Left ventricle myocardium inferior (tissue), 1 donor: ENCODE measurements around the gene NDC1. TPM values are rescaled to one million over a fixed set of nuclear protein-coding genes. Genes with fewer than 3 reads are reported as not detected.
"Not testable (repeated sequence)": the region's sequence is repeated elsewhere in the genome, so short reads cannot be mapped to it uniquely, and the experiment has no call there.

Experiments used
- DNase-seq: peaks from one replicate; pipeline ENCODE4 v3.0.0-alpha.2; 2020
- H3K27ac ChIP-seq: fragments of 200-600 bp; replicated peaks from 2 replicates; pipeline ENCODE4 v1.8.0; 2021
- H3K27me3 ChIP-seq: fragments of 200-600 bp; 2 replicates; pipeline ENCODE4 v1.8.0; 2021; ENCODE audit warnings: low read depth
- H3K36me3 ChIP-seq: fragments of 200-600 bp; 2 replicates; pipeline ENCODE4 v1.8.0; 2021
- H3K4me1 ChIP-seq: fragments of 200-600 bp; 2 replicates; pipeline ENCODE4 v1.8.0; 2021
- H3K4me3 ChIP-seq: fragments of 200-600 bp; 2 replicates; pipeline ENCODE4 v1.8.0; 2021; ENCODE audit warnings: mild to moderate bottlenecking, moderate library complexity
- H3K9me3 ChIP-seq: fragments of 200-600 bp; replicated peaks from 2 replicates; pipeline ENCODE4 v1.8.0; 2021
- CTCF ChIP-seq: fragments of 200-600 bp; IDR thresholded peaks from 2 replicates; pipeline ENCODE4 v1.8.0; 2021; ENCODE audit warnings: antibody characterized with exemption, mild to moderate bottlenecking, borderline replicate concordance
- intact Hi-C: fragments of 100-400 bp; cut with micrococcal nuclease; formaldehyde crosslinking; loops from one replicate; pipeline ENCODE4 v1.11.0; 2022
- total RNA-seq: library from RNA; stranded (reverse); fragmentation: NEBNext Ultra II Directional; extraction: Animal tissue kit (Norgen Biotek cat#: 25700); gene quantifications from one replicate; pipeline ENCODE4 v1.2.1, GENCODE V29; 2021
- donor health status: DM: no; HTN: yes; CAD: no; lungs with severe emphysema.

NDC1 gene
- total RNA-seq, 1 donor from 2014 or later, result 5.7 TPM

GRCh38 chr1:53822931-53823330 lies 15.2 kb downstream of the NDC1 start:
- no peak for TF ChIP-seq CTCF
- intact Hi-C loops, result no loop called here
- peaks cover 51% of the 10 kb centered on the region for H3K36me3 ChIP-seq
- no peaks in the 10 kb centered on the region for H3K27me3 ChIP-seq
- H3K9me3 ChIP-seq, result no peaks in the 10 kb centered on the region
- H3K4me3 ChIP-seq, result no peak overlapping the region
- no peaks in the 10 kb centered on the region for H3K4me1 ChIP-seq
- no peak for DNase-seq
- no peak overlapping the region for H3K27ac ChIP-seq

GRCh38 chr1:53821380-53821779 lies 16.7 kb downstream of the NDC1 start:
- TF ChIP-seq CTCF, result no peak
- Histone ChIP-seq H3K27me3 (no peaks in the 10 kb centered on the region), H3K4me1 (no peaks in the 10 kb centered on the region), H3K9me3 (no peaks in the 10 kb centered on the region), H3K27ac (no peak overlapping the region), H3K36me3 (peaks cover 59% of the 10 kb centered on the region), H3K4me3 (no peak overlapping the region)
- intact Hi-C loops, result no loop called here
- DNase-seq, result no peak

GRCh38 chr1:53819387-53819786 lies 18.7 kb downstream of the NDC1 start:
- Histone ChIP-seq H3K9me3 (no peaks in the 10 kb centered on the region), H3K27ac (no peak overlapping the region), H3K36me3 (peaks cover 47% of the 10 kb centered on the region), H3K4me3 (no peak overlapping the region), H3K27me3 (no peaks in the 10 kb centered on the region), H3K4me1 (no peaks in the 10 kb centered on the region)
- intact Hi-C loops, result no loop called here
- DNase-seq, result no peak
- TF ChIP-seq CTCF, result no peak

- H3K27ac ChIP-seq, H3K9me3 ChIP-seq, intact Hi-C loops, DNase-seq, H3K4me1 ChIP-seq, H3K4me3 ChIP-seq, H3K27me3 ChIP-seq: not testable (repeated sequence)
- peaks cover 42% of the 10 kb centered on the region for H3K36me3 ChIP-seq
These were observed 21.5 kb downstream of the NDC1 start for GRCh38 chr1:53816584-53816983.

GRCh38 chr1:53815484-53815883 lies 22.6 kb downstream of the NDC1 start:
- H3K36me3 ChIP-seq, result peaks cover 42% of the 10 kb centered on the region
- H3K4me1 ChIP-seq, DNase-seq, H3K27me3 ChIP-seq, H3K4me3 ChIP-seq, intact Hi-C loops, H3K27ac ChIP-seq, H3K9me3 ChIP-seq: not testable (repeated sequence)

- no peaks in the 10 kb centered on the region for H3K4me1 ChIP-seq
- H3K36me3 ChIP-seq, result peaks cover 33% of the 10 kb centered on the region
- H3K9me3 ChIP-seq, result no peaks in the 10 kb centered on the region
- no peak for DNase-seq
- no peak overlapping the region for H3K4me3 ChIP-seq
- no peak overlapping the region for H3K27ac ChIP-seq
- H3K27me3 ChIP-seq, result no peaks in the 10 kb centered on the region
- TF ChIP-seq CTCF, result no peak
- intact Hi-C loops, result no loop called here
These were observed 26.7 kb downstream of the NDC1 start for GRCh38 chr1:53811414-53811851.

- Histone ChIP-seq H3K27ac (no peak overlapping the region), H3K27me3 (no peaks in the 10 kb centered on the region), H3K36me3 (peaks cover 35% of the 10 kb centered on the region), H3K4me1 (no peaks in the 10 kb centered on the region), H3K9me3 (no peaks in the 10 kb centered on the region), H3K4me3 (no peak overlapping the region)
- DNase-seq, result no peak
- intact Hi-C loops, result no loop called here
- no peak for TF ChIP-seq CTCF
These were observed 27.6 kb downstream of the NDC1 start for GRCh38 chr1:53810497-53810896.
